Activated T-cell treated with anti-CD3 and anti-CD28 coated beads for 1 hour (primary cell): ENCODE results near the gene RIPOR3.
"Not testable (repeated sequence)": the region's sequence is repeated elsewhere in the genome, so short reads cannot be mapped to it uniquely, and the experiment has no call there.

ENCODE experiments used
- DNase-seq: peaks from one replicate; pipeline ENCODE4 v3.0.0-alpha.2; 2020; ENCODE audit warnings: low read depth

Gene RIPOR3

DNA sequence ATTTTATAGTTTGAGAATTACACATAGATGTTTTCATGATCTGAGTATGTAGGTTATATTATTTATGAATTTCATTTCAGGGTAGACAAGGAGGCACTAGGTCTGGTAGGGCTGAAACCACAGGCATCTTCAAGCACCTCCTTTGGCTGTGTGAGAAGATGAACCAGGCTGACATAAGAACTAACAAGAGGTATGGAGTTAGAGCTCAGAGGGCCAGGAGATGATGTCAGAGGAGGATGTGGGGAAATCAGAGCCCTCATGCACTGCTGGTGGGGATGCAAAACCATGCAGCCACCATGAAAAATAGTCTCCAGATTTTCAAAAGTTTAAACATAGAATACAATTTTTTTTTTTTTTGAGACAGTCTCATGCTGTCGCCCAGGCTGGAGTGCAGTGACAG lies 13.6 kb upstream of the RIPOR3 start:
- no peak for DNase-seq

DNA sequence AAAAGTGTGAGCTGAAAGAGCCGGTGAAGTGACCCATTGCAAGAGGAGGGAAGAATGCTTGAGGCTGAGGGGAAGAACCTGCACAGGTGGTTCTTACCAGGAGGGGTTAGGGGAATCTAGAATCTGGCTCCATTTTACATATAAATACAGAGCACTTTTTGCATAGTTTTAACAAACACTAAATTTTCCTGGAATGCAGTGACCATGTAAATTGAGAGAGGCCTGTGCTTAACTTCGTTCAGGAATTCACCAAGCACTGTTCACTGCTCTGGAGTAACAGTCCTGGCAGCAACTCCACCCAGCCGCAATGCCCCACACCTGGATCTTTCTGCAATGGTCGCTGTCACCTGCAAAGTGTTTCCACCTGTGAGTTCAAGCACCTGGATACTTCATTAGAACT lies 13.2 kb upstream of the RIPOR3 start:
- no peak for DNase-seq

DNA sequence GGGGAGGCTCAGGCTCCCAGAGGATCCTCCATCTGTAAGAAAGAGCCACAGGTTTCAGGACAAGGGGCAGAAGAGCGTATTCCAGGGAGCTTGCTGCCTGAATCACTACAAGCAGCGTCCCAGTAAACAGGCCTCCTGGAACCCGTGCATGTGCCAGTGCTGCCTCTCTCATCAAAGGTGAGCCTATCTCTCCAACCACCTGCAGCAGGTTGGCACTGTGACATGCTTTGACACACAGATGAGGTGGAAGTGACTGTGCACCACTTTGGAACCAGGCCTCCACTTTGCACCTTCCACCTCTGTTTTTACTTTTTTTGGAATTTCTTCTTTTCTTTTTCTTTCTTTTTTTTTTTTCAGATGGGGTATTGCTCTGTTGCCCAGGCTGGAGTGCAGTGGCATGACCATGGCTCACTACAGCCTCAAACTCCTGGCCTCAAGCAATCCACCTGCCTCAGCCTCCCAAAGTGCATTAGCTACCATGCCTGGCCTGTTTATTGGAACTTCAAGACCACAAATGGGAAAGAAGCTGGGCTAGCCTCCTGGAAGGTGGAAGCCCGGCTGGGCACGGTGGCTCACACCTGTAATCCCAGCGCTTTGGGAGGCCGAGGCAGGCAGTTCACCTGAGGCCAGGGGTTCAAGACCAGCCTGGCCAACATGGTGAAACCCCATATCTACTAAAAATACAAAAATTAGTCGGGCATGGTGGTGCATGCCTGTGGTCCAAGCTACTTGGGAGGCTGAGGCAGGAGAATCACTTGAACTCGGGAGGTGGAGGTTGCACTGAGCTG lies 12.5 kb upstream of the RIPOR3 start:
- not testable (repeated sequence) for DNase-seq

DNA sequence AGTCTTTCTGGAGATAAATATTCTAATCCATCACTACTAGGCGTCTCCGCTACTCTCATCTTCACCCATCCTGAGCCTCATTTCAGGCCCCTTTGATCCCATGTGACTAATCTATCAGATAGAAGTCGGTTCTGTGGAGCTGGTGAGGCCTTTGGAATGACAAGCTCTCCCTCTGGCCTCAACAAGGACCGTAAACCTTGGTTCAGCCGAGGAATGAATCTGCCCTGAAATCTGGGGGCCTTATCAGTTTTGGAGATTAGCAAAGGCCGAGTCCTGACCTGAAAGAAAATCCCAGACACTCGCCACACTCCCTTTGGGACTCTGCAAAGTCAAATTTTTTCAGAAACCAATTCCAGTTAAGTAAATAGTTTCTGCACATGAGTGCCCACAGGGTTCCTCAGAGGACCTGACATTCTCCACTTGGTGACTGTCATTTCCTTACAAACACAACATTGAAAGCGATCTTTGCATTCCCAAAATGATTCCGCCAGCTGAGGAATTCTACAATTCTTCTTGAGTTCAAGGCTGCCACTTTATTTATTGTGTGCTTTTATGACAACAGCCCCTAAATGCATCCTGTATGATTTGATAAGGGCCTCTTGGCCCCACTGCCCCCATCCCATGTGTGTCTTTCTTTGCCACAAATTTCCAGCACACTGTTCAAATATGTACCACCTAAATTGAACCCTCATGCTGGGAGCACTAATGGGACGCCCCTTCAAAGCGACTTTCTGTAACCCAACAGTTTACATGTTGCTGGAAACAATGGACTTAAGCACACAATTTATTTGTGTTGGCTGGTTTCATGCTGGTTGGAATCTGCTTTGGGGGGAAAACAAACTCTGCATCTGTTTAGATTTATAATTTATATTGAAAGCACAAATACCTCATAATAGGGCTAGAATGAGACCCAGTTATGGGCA lies 10.0 kb upstream of the RIPOR3 start:
- no peak for DNase-seq

DNA sequence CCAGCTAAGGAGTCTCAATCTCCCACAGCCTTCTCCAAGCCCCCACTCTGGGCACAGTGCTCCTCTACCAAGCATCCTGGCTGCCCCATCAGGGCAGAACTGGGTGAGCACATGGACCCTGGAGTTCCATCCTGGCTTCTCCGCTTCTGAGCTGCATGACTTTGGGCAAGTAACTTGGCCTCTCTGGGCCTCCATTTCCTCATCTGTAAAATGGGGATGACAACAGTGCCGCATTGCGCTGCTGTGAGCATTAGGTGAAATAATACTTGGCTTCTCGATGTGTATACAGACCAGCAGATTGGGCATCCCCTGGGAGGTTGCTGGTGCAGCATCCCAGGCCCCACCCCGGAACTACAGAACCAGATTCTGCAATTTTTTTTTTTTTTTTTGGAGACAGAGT lies 8.3 kb upstream of the RIPOR3 start:
- no peak for DNase-seq

DNA sequence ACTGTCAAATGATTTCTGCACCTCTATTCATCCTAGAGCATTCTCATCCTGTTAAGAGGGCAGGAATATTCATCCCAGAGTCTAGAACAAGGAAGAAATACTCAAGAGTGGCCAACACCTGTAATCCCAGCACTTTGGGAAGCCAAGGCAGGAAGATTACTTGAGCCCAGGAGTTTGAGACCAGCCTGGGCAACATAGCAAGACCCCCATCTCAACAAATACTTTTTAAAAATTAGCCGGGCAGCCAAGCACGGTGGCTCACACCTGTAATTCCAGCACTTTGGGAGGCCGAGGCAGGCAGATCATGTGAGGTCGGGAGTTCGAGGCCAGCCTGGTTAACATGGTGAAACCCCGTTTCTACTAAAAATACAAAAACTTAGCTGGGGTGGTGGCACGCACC lies 6.9 kb upstream of the RIPOR3 start:
- DNase-seq: not testable (repeated sequence)

DNA sequence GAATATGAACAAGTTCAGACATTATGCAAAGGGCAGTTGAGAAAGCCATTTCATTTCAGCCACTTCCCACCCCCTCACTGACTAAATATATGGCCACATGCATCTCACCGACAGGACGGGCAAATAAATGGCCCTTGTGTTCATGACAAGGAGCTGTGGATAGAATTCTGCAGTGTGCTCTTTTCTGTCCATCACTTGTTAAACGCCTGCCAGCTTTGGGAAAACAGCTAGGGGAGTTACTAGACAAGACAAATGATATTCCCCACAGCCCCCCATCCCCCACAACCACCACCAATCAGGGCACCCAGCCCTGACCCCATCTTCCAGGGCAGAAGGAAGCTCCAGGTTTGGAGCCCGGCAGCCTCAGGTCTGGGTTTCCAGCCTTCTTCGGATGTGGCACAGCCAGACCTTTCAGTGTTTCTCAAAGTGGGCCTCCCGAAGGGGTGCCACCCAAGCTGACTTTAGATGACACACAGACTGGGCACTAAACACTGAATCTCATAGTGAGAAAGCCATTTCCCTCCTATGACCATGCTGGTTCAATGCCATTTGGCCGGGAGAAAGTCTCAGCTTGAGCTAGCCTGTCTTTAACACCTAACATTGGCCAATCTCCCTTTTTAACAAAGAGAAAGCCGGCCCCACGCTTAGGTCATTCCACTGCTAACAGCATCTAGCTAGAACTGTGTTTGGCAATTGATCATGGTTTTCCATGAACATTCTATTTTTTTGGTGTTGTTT lies 4.0 kb upstream of the RIPOR3 start:
- no peak for DNase-seq

DNA sequence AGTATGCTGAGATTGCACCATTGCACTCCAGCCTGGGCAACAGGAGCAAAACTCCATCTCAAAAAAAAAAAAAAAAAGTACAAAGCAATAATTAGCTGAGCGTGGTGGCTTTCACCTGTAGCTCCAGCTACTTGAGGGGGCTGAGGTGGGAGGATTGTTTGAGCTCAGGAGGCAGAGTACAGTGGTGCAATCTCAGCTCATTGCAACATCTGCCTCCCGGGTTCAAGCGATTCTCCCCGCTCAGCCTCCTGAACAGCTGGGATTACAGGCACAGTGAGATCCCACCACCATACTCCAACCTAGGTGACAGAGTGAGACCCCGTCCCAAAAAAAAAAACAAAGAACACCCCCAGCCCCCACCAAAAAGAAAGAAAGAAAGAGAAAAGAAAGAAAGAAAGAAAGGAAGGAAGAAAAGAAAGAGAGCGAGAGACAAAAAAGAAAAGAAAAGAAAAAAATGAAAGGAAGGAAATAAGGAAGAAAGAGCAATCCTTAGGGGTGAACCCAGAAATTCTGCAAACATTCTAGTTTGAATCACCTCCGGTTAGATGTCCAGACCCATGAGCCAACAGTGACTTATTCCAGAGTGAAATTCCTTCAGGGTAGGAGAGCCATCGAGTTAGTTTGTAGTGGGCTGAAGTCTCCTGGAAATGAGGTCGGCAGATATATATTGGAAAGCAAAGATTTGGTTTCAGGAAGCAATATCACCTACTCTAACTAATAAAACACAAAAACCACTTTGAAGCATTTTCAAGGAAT lies 3.2 kb upstream of the RIPOR3 start:
- no peak for DNase-seq

DNA sequence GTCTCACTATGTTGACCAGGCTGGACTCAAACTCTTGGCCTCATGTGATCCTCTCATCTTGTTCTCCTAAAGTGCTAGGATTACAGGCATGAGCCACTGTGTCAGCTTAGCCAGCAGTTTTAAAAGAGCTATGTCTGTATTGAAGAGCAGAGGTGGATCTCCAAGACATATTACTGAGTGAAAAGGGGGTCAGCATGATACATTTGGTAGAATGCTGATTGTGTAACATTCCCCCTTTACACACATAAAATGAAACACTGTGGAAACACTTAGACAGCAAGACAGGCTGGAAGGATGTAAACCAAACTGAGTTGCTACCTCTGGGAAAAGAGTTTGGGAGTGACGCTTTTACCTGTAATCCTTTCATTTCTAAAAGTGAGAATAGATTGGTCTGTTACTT lies 1.7 kb upstream of the RIPOR3 start:
- no peak for DNase-seq

DNA sequence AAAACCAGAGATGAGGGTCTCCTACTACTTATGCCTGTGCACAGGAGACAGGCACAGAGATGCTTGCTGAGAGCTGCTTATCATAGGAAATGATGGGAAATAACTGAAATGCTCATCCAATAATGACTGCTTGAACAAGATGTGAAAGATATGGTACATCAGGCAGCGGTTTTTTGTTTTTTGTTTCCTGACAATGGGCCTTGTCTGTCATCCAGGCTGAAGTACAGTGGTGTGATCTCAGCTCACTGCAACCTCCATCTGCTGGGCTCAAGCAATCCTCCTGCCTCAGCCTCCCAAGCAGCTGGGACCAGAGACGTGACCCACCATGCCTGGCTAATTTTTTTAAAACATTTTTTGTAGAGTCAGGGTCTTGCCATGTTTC lies 1.2 kb upstream of the RIPOR3 start:
- no peak for DNase-seq

DNA sequence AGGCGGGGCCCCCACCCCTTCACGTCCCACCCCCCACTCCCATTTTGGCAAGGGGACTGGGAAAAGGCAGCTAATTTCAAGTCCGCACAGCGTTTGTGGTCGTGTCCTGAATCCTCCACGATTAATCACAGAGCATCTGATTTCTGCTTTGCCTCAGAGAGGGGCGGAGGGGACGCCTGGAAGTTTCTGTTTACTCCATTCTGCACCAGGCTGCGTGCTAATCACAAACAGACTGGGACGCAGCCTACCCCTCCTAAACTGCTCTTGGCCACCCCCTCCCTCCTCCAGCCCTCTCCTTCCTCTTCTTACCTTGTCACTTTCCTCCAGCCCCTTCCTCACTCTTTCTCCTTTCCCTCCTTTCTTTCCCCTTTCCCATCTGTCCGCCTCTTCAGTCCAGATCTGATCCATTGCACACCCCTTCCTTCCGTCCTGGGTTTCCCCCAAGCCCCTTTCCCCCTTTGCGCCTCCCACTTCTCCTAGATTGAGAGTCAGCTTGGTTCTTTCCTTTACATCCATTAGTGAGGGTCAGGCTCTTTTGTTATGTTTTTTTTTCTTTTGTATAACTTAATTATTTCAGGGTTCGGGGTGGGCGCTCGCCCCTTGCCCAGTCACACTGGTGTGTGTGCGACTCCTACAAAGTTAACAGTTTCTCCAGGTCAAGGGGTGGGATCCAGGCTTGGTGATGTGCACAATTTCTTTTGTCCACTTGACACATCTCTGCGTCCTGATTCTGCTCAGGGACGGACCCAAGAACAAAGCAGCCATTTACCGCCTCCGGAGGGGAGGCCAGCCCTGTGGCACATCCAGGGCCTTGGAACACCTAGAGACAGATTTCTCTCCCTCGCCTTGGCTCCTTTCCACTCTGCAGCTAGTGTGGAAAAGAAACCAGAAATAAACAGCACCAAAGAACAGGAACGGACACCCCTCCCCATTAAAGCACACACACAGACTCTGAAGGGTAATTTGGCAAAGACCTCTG lies 520 bp upstream of the RIPOR3 start:
- DNase-seq: no peak

DNA sequence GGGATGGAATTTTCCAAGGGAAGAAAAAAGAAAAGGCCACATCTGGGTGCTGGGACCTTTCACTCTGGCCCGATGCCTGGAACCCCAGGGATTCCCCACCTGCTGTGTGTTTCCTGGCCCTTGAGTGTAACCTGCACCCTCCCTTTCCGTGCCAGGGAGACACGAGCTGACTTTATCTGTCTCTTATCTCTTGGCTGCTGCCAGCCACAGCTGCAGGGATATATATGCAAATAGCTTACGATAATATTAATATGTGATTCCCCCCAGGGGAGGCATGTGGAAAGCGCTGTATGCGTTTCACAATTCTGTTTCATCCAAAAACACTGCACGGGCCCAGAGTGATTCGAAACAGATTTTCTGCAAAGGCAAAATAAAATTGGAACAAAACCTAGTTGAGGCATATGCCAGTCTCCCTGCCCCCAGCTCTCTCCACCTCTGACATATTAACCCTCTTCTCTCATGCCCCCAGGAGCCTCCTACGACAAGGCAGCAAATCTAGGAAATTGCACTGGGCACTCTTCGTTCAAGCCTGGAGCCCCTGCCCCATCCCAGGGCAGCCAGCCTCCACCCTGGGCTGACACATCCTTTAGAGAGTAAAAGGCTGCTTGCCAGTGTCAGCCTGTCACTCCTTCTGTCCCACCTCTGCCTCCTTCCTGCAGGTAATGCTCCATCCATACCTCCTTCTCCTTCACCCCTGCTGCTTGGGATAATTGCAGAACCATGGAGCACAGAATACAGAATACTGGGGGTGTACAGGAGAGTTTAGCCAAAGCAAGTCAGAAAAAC lies 1.3 kb downstream of the RIPOR3 start:
- no peak for DNase-seq

DNA sequence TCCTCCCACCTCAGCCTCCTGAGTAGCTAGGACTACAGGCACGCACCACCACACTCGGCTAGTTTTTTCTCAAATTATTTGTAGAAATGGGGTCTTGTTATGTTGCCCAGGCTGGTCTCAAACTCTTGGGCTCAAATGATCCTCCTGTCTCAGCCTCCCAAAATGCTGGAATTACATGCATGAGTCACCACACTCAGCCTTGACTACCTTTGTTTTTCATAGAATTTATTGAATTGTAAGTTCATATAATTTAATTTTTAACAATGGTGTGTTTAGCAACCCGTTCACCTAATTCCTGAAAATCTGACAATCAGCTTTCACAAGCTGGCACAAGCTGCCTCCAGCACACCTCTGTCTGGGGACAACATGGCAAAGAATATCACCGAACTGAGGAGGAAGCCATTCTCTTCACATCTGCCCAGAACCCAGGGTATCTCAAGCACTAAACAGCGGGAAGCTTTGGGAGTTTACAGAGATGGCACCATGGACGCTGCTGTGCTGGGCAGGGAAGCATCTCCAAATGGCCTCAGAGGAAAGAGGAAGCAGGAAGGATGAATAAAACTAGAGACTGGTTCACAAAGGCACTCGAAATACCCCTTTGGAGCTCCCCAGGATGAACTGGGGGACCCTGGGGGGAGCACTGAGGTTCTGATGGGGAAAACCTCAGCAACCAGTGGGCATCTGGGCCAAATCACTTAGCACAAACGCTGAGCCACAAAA lies 2.9 kb downstream of the RIPOR3 start:
- DNase-seq: no peak

DNA sequence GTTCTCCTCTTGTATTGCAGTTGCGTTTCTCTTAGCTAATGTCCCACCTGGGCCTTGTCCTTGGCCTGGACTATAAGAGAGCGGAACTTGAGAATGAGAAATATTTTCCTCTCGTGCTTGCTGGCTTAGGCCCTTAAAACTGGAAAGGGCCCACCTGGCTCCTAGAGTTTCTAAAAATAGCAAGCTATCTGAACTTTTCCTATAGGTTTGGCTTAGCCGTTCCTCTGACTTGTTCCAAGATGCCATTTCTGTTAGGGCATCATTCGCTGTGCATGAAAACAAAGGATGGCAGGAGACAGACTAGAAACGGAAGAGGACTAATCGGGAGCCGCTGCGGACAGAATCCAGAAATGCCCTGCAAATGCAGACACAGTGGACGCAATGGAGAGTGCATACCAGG lies 4.5 kb downstream of the RIPOR3 start:
- no peak for DNase-seq

DNA sequence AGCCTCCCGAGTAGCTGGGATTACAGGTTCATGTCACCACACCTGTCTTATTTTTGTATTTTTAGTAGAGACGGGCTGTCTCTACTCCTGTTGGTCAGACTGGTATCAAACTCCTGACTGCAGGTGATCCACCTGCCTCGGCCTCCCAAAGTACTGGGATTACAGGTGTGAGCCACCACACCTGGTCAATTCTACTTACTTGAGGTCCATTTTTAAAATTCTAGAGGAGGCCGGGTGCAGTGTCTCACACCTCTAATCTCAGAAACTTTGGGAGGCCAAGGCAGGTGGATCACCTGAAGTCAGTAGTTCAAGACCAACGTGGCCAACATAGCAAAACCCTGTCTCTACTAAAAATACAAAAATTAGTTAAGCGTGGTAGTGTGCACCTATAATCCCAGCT lies 7.8 kb downstream of the RIPOR3 start:
- no peak for DNase-seq

DNA sequence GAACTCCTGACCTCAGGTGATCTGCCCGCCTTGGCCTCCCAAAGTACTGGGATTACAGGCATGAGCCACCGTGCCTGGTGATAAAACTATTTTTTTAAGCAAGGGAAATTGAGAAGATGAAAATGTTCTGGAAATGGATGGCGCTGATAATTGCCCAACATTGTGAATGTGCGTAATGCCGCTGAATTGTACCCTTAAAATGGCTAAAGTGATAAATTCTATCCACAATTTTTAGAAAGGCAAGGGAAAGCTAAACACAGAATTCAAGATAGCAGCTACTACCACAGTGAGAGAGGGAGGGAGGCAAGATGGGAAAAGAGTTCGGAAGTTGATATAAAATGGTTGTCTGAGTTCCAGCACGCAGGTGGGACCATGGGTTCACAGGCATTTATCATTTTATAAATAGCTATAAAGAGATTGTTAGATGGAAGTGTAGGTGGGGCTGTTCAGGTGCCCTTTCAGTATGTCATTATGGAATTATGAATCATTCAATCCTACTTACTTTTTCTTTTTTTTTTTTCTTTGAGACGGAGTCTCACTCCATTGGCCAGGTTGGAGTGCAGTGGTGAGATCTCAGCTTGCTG lies 8.3 kb downstream of the RIPOR3 start:
- no peak for DNase-seq

DNA sequence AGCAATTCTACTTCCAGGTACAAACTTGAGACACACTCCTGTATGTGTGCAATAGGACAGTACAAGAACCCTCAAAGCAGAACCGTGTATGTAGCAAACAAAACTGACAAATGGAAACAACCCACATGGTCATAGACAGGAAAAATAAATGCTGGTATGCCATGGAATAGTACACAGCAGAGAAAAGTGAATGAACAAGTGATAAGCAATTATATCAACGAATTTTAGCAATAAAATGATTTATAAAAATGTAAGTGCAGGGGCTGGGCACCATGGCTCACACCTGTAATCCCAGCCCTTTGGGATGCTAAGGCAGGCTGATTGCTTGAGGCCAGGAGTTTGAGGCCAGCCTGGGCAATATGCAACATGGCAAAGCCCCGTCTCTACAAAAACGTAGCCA lies 9.3 kb downstream of the RIPOR3 start:
- no peak for DNase-seq

DNA sequence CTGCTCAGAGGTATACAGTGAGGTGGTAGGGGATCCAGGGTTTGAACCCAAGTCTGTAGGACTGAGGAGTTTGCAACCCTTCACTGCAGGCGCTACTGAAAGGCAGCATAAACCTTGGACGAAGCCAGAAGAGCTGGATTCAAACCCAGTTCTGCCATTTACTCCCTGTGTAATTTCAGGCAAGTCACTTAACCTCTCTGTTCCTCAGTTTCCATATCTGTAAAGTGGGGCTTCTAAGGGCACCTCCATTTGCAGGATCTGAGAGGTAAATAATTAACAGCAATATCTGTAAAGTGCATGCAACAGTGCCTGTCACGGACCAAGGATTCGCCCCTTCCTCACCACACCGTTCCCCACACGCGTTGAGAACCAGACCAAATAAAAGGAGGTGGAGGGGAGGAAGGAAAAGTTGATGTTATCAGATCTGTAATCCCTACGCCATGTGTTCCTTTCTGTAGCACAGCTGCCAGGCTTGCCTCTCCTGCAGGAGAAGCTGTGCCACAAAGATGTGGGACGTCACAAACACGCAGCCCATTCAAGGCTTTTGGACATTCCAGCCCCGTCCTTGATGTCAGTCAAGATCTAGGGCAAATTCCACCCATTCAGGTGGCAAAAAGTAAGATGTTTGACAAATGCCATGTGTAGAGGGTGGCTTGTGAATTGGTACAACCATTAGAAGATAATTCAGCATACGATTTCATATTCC lies 9.8 kb downstream of the RIPOR3 start:
- no peak for DNase-seq
